ENCODE results near the gene LRRC75B. TPM values are rescaled to one million over a fixed set of nuclear protein-coding genes. Genes with fewer than 3 reads are reported as not detected.
"Not testable (repeated sequence)": the region's sequence is repeated elsewhere in the genome, so short reads cannot be mapped to it uniquely, and the experiment has no call there.

Gene LRRC75B
- total RNA-seq, 2 donors from 2014 or later, result 13.7 to 18.7 TPM

- no peak for DNase-seq (ENCODE audit: low spot score)
- Histone ChIP-seq H3K36me3 (no peaks in the 10 kb centered on the region), H3K4me1 (ENCODE audit: control insufficient read depth in 1 of 2, low read depth in 2 of 2) (peaks cover 0 to 22% of the 10 kb centered on the region in 2 donors), H3K9me3 (no peaks in the 10 kb centered on the region), H3K4me3 (no peak overlapping the region), H3K27ac (no peak overlapping the region), H3K27me3 (replicated peaks; ENCODE audit: insufficient read depth) (no peaks in the 10 kb centered on the region)
- no peak for TF ChIP-seq CTCF (IDR thresholded peaks at IDR 0.05)
- no peak for ATAC-seq (ENCODE audit: insufficient number of reproducible peaks, low FRiP score, low read depth)
These were observed 2.4 kb upstream of the LRRC75B start for GRCh38 chr22:24595228-24595627.

DNA sequence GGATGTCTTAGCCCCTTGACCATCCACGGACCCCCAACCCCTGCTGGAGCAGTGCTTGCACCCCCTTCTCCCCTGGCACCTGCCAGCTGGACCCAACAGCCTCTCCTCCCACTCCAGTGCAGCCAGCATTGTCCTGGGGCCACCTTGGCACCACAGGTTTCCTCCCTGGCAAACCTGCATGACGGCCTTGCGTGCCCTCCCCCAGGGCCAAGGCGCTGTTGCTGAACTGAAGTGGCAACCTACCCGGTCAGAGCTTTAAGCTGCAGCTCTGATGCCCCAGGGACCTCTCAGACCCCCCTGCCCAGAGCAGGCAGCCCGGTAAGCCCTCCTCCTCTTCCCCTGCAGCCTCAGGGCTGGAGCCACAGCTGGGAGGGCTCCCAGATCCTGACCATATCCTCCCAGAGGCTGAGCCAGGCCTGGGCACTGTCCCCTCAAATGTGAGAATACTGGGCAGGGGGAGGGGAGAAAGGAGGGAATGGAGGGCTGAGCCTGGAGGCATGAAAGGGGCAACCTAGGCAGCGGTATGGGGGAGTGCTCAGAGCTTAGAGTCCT is 1.8 kb upstream of the LRRC75B start:
- Histone ChIP-seq H3K27ac (no peak overlapping the region), H3K36me3 (no peaks in the 10 kb centered on the region)
- TF ChIP-seq CTCF (IDR thresholded peaks at IDR 0.05), result no peak

DNA sequence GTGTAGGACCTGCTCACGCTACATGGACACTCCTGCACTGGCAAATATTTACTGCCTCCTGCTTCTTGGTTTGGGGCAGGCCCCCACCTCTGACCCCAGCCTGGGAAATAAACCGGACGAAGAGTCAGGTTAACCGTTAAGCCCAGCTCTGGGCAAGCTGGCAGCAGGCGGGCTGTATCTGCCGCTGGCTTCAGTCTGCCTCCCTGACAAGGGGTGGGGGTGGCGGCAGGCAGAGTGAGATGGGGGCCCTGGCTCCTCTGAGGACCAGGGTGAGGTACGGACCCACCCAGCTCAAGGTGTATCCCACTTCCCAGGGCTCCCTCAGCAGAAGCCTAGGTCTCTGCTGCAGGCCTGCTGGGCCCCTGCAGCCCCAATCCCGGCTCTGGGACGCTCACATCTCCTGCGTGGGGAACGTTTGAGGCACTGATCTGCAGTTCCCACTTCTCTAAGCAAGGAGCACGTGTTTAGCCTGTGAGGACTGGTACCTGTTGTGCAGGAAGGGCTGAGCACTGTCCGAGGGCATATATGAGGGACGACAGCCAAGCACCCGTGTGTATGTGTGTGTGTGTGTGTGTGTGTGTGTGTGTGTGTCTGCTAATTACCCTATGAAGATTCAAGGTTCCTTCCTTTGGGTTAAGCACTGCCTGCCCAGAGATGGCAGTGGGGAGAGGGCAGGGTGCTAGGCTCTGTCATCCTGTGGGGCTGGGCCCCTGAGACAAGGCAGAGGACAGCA is 1.1 kb upstream of the LRRC75B start:
- peaks cover 2% of the 10 kb centered on the region for H3K36me3 ChIP-seq
- no peak for TF ChIP-seq CTCF (IDR thresholded peaks at IDR 0.05)
- peak overlapping the region; percentile 73 to 76 for H3K27ac ChIP-seq
- H3K9me3 ChIP-seq, result no peaks in the 10 kb centered on the region
- no peak for DNase-seq (ENCODE audit: low spot score)
- H3K4me3 ChIP-seq, result peak overlapping the region; percentile 75
- peaks cover 0 to 22% of the 10 kb centered on the region in 2 donors for H3K4me1 ChIP-seq (ENCODE audit: control insufficient read depth in 1 of 2, low read depth in 2 of 2)
- H3K27me3 ChIP-seq (replicated peaks; ENCODE audit: insufficient read depth), result no peaks in the 10 kb centered on the region
- ATAC-seq (ENCODE audit: insufficient number of reproducible peaks, low FRiP score, low read depth), result no peak

More for the DNA sequence above, 1.8 kb upstream of the LRRC75B start:
- ATAC-seq (ENCODE audit: insufficient number of reproducible peaks, low FRiP score, low read depth), result no peak
- H3K4me1 ChIP-seq (ENCODE audit: control insufficient read depth in 1 of 2, low read depth in 2 of 2), result peaks cover 0 to 22% of the 10 kb centered on the region in 2 donors
- no peaks in the 10 kb centered on the region for H3K9me3 ChIP-seq
- no peaks in the 10 kb centered on the region for H3K27me3 ChIP-seq (replicated peaks; ENCODE audit: insufficient read depth)
- no peak for DNase-seq (ENCODE audit: low spot score)
- no peak overlapping the region for H3K4me3 ChIP-seq

DNA sequence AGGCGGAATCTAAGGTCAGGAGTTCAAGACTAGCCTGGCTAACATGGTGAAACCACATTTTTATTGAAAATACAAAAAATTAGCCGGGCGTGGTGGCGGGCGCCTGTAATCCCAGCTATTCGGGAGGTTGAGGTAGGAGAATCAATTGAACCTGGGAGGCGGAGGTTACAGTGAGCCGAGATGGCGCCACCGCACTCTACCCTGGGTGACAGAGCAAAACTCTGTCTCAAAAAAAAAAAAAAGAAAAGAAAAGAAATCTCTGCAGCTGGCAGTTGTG is 624 bp upstream of the LRRC75B start:
- not testable (repeated sequence) for ATAC-seq (ENCODE audit: insufficient number of reproducible peaks, low FRiP score, low read depth); H3K27me3 ChIP-seq (replicated peaks; ENCODE audit: insufficient read depth); DNase-seq (ENCODE audit: low spot score); H3K9me3 ChIP-seq; H3K36me3 ChIP-seq
- Histone ChIP-seq H3K27ac (peak overlapping the region; percentile 73 to 76), H3K4me3 (peak overlapping the region; percentile 75), H3K4me1 (ENCODE audit: control insufficient read depth in 1 of 2, low read depth in 2 of 2) (peaks cover 0 to 22% of the 10 kb centered on the region in 2 donors)

GRCh38 chr22:24592058-24592850 is 619 bp downstream of the LRRC75B start:
- Histone ChIP-seq H3K36me3 (peaks cover 10% of the 10 kb centered on the region), H3K27ac (peak overlapping the region; percentile 73 to 82), H3K4me3 (peak overlapping the region; percentile 75), H3K4me1 (ENCODE audit: control insufficient read depth in 1 of 2, low read depth in 2 of 2) (peaks cover 0 to 22% of the 10 kb centered on the region in 2 donors), H3K9me3 (no peaks in the 10 kb centered on the region), H3K27me3 (replicated peaks; ENCODE audit: insufficient read depth) (no peaks in the 10 kb centered on the region)
- TF ChIP-seq CTCF (IDR thresholded peaks at IDR 0.05), result no peak
- no peak for DNase-seq (ENCODE audit: low spot score)
- no peak for ATAC-seq (ENCODE audit: insufficient number of reproducible peaks, low FRiP score, low read depth)

Measured in thoracic aorta (tissue), 2 donors.